Caco-2 (cell line): ENCODE results near the gene ARHGEF7. TPM values are rescaled to one million over a fixed set of nuclear protein-coding genes. Genes with fewer than 3 reads are reported as not detected.

ENCODE experiments used
- BruUV-seq: library from RNA; stranded (reverse); fragments of 400-500 nt; replicated peaks from 2 replicates; lab custom pipeline; 2021; lab: Mats Ljungman, UMichigan
- CTCF ChIA-PET: fragments of 300-600 bp; sonication (Branson Sonifier 250); formaldehyde crosslinking; loops from one replicate; lab custom pipeline; 2022; ENCODE audit warnings: antibody characterized with exemption; lab: Charles Lee
- POLR2A ChIA-PET: fragments of 300-600 bp; sonication (Branson Sonifier 250); formaldehyde crosslinking; loops from one replicate; lab custom pipeline; 2022; ENCODE audit warnings: antibody characterized with exemption; lab: Charles Lee
- DNase-seq, 2 experiments: peaks; one replicate each; pipeline versions ENCODE4 v3.0.0 to v3.0.0-alpha.2; 2020 to 2022
- H3K27me3 ChIP-seq: replicated peaks from 2 replicates; pipeline ENCODE4 v1.6.0; 2011; ENCODE audit warnings: low read length; ENCODE audit not compliant: control insufficient read depth, insufficient read depth
- H3K36me3 ChIP-seq: 2 replicates; pipeline ENCODE4 v1.5.1; 2011; ENCODE audit warnings: low read length; ENCODE audit not compliant: control insufficient read depth, insufficient read depth
- H3K4me1 ChIP-seq: fragments of 250-450 bp; sonication (Bioruptor Pico); 2 replicates; pipeline ENCODE4 v1.5.1; 2020; ENCODE audit warnings: mild to moderate bottlenecking
- H3K4me3 ChIP-seq: 2 replicates; pipeline ENCODE4 v1.5.1; 2011; ENCODE audit warnings: low read depth, mild to moderate bottlenecking, control low read depth, low read length
- H3K9me3 ChIP-seq: fragments of 250-450 bp; sonication (Bioruptor Pico); 2 replicates; pipeline ENCODE4 v1.5.1; 2020; ENCODE audit warnings: mild to moderate bottlenecking, moderate library complexity
- H3K27ac Mint-ChIP-seq: one replicate; pipeline ENCODE4 v1.8.0; 2022; ENCODE audit warnings: mixed read lengths; ENCODE audit not compliant: unreplicated experiment
- H3K27me3 Mint-ChIP-seq: one replicate; pipeline ENCODE4 v1.8.0; 2022; ENCODE audit warnings: mixed read lengths; ENCODE audit not compliant: insufficient read depth, unreplicated experiment
- H3K36me3 Mint-ChIP-seq: one replicate; pipeline ENCODE4 v1.8.0; 2022; ENCODE audit warnings: mild to moderate bottlenecking, mixed read lengths; ENCODE audit not compliant: insufficient read depth, unreplicated experiment
- H3K4me1 Mint-ChIP-seq: one replicate; pipeline ENCODE4 v1.8.0; 2022; ENCODE audit warnings: low read depth, mixed read lengths; ENCODE audit not compliant: unreplicated experiment
- H3K4me3 Mint-ChIP-seq: one replicate; pipeline ENCODE4 v1.8.0; 2022; ENCODE audit warnings: mild to moderate bottlenecking, moderate library complexity, mixed read lengths; ENCODE audit not compliant: unreplicated experiment
- H3K9me3 Mint-ChIP-seq: one replicate; pipeline ENCODE4 v1.8.0; 2022; ENCODE audit warnings: mixed read lengths; ENCODE audit not compliant: unreplicated experiment
- intact Hi-C: fragments of 100-400 bp; cut with micrococcal nuclease; formaldehyde crosslinking; loops from one replicate; pipeline ENCODE4 v1.10.0; 2022; ENCODE audit not compliant: unreplicated experiment
- total RNA-seq: library from RNA; stranded (reverse); gene quantifications from 2 replicates; pipeline ENCODE4 v1.2.3, GENCODE V29; 2022
- TF ChIP-seq, protein P1 (sequence below), 2 experiments: fragments of 200-600 bp in 1 of 2; IDR thresholded peaks; 1 replicate in 1 of 2; 2 replicates in 1 of 2; pipeline versions ENCODE4 v1.5.1 to v1.8.0; 2011 to 2022; ENCODE audit warnings: antibody characterized with exemption in 1 of 2, control low read depth in 1 of 2, inconsistent platforms in 1 of 2, low read depth in 1 of 2, low read length in 1 of 2, mild to moderate bottlenecking in 1 of 2, moderate library complexity in 1 of 2; ENCODE audit not compliant: insufficient read depth in 1 of 2, severe bottlenecking in 1 of 2, unreplicated experiment in 1 of 2

The ARHGEF7 gene
- total RNA-seq, 1 experiment from 2014 or later, result 60.5 TPM

- H3K36me3 ChIP-seq, result no peaks in the 10 kb centered on the region
- peaks cover 25% of the 10 kb centered on the region for H3K27me3 Mint-ChIP-seq
- H3K4me3 Mint-ChIP-seq, result no peak overlapping the region
- no peaks in the 10 kb centered on the region for H3K36me3 Mint-ChIP-seq
- no peaks in the 10 kb centered on the region for H3K9me3 ChIP-seq
- TF ChIP-seq, protein P1, sequence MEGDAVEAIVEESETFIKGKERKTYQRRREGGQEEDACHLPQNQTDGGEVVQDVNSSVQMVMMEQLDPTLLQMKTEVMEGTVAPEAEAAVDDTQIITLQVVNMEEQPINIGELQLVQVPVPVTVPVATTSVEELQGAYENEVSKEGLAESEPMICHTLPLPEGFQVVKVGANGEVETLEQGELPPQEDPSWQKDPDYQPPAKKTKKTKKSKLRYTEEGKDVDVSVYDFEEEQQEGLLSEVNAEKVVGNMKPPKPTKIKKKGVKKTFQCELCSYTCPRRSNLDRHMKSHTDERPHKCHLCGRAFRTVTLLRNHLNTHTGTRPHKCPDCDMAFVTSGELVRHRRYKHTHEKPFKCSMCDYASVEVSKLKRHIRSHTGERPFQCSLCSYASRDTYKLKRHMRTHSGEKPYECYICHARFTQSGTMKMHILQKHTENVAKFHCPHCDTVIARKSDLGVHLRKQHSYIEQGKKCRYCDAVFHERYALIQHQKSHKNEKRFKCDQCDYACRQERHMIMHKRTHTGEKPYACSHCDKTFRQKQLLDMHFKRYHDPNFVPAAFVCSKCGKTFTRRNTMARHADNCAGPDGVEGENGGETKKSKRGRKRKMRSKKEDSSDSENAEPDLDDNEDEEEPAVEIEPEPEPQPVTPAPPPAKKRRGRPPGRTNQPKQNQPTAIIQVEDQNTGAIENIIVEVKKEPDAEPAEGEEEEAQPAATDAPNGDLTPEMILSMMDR (IDR thresholded peaks at IDR 0.05; ENCODE audit: insufficient read depth in 1 of 2, low read depth in 1 of 2, low read length in 1 of 2, severe bottlenecking in 1 of 2, unreplicated experiment in 1 of 2), result no peak
- H3K4me1 ChIP-seq, result no peaks in the 10 kb centered on the region
- no TSS peak for BruUV-seq
- no peaks in the 10 kb centered on the region for H3K9me3 Mint-ChIP-seq
- no peak for DNase-seq
- ChIA-PET POLR2A (no interaction called here), CTCF (no interaction called here)
- no peaks in the 10 kb centered on the region for H3K27me3 ChIP-seq
- no peaks in the 10 kb centered on the region for H3K4me1 Mint-ChIP-seq
- H3K27ac Mint-ChIP-seq, result no peak overlapping the region
- intact Hi-C loops, result no loop called here
- H3K4me3 ChIP-seq, result no peak overlapping the region
Measured at GRCh38 chr13:111353508-111353907, 238.4 kb downstream of the ARHGEF7 start.

DNA sequence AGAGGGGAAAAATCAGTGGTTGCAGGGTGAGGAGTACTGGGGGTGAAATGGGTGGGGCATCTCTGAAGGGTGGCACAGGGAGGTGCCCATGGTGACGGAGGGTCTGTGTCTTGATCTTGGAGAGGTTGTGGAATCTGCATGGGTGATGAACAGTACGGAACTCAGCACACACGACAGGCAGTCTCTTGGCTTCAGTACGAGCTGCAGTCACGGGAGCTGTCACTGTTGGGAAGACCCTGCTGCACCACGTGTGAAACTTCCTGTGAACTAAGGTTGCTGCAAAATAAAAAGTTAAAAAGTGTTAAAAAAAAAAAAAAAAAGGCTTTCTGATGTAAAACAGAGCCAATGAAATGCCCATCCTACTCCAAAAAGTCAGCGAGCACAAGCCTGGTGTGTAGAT, 239.7 kb downstream of the ARHGEF7 start:
- TF ChIP-seq, protein P1 (IDR thresholded peaks at IDR 0.05; ENCODE audit: insufficient read depth in 1 of 2, low read depth in 1 of 2, low read length in 1 of 2, severe bottlenecking in 1 of 2, unreplicated experiment in 1 of 2), result no peak
- Mint-ChIP-seq H3K27me3 (peaks cover 25% of the 10 kb centered on the region), H3K36me3 (no peaks in the 10 kb centered on the region), H3K27ac (no peak overlapping the region), H3K9me3 (no peaks in the 10 kb centered on the region), H3K4me1 (no peaks in the 10 kb centered on the region), H3K4me3 (no peak overlapping the region)
- intact Hi-C loops, result no loop called here
- ChIA-PET CTCF (no interaction called here), POLR2A (no interaction called here)
- Histone ChIP-seq H3K9me3 (no peaks in the 10 kb centered on the region), H3K36me3 (no peaks in the 10 kb centered on the region), H3K4me1 (no peaks in the 10 kb centered on the region), H3K4me3 (no peak overlapping the region), H3K27me3 (no peaks in the 10 kb centered on the region)
- DNase-seq, result no peak
- no TSS peak for BruUV-seq

Other genes starting within 250 kb of the ARHGEF7 start
- 123 and 132 TPM in 2 replicates for gene ANKRD10, start 200.2 kb upstream of the ARHGEF7 start, total RNA-seq
- 0.39 TPM in 1 of 2 replicates, not detected in the other for gene TEX29, start 205.3 kb downstream of the ARHGEF7 start, total RNA-seq